BJ (cell line): Measurements from ENCODE around the gene TRIM69. TPM values are rescaled to one million over a fixed set of nuclear protein-coding genes. Genes with fewer than 3 reads are reported as not detected.

Experiments
- CTCF ChIA-PET: fragments of 350-600 bp; formaldehyde crosslinking; extraction: SDS; loops from one replicate; lab custom pipeline; 2021; ENCODE audit warnings: antibody characterized with exemption, inconsistent platforms; lab: Yijun Ruan, JAX
- POLR2A ChIA-PET: fragments of 300-600 bp; sonication (Branson Sonifier 250); formaldehyde crosslinking; extraction: SDS; loops from one replicate; lab custom pipeline; 2021; ENCODE audit warnings: antibody characterized with exemption; lab: Charles Lee
- DNase-seq: peaks from one replicate; pipeline ENCODE4 v3.0.0-alpha.2; 2011; ENCODE audit warnings: low read depth
- H3K27me3 ChIP-seq: 2 replicates; pipeline ENCODE4 v1.6.0; 2011; ENCODE audit warnings: low read length; ENCODE audit not compliant: control insufficient read depth, insufficient read depth
- H3K36me3 ChIP-seq: 2 replicates; pipeline ENCODE4 v1.5.1; 2011; ENCODE audit warnings: low read length; ENCODE audit not compliant: control insufficient read depth, insufficient read depth
- H3K4me3 ChIP-seq: 2 replicates; pipeline ENCODE4 v1.5.1; 2011; ENCODE audit warnings: low read depth, mild to moderate bottlenecking, control low read depth, low read length
- polyA plus RNA-seq: library from polyadenylated mRNA; depleted of rRNA; stranded (reverse); fragments of >200 nt; gene quantifications from 2 replicates; pipeline ENCODE4 v1.2.3, GENCODE V29; 2011
- TF ChIP-seq, protein P1 (sequence below): IDR thresholded peaks from 2 replicates; pipeline ENCODE4 v1.5.1; 2011; ENCODE audit warnings: low read depth, mild to moderate bottlenecking, control low read depth, inconsistent platforms, low read length, moderate library complexity; ENCODE audit not compliant: insufficient read depth

The TRIM69 gene
- polyA plus RNA-seq, 1 experiment: 10.8 TPM

DNA sequence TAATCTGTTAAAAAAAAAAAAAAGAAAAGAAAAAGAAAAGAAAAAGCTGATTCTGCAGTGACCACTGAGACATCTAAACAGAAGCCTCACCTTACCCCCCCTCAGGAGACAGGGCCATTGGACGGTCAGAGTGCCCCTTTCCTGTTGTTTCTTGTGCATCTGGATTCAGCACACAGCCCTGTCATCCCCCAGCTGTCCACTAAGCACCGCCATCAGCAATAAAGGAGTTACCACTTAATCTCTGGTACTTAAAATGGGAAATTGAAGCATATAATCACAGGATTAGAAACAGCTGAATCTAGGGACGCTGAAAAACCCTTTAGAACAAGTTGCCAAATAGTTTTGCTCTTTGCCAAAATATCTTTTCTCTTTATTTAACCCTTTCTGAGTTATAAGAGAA is 62.5 kb downstream of the TRIM69 start:
- no peak overlapping the region for H3K4me3 ChIP-seq
- H3K27me3 ChIP-seq: 0 out of 2 replicates have a peak, but pooled peaks cover 3% of the 10 kb centered on the region
- DNase-seq: no peak
- ChIA-PET CTCF (interaction anchor here (1.0 kb wide), 1 partner anchor 135 kb away, joined by 3 read pairs; the partner anchor contains the start of gene SPG11), POLR2A (no interaction called here)
- TF ChIP-seq, protein P1, sequence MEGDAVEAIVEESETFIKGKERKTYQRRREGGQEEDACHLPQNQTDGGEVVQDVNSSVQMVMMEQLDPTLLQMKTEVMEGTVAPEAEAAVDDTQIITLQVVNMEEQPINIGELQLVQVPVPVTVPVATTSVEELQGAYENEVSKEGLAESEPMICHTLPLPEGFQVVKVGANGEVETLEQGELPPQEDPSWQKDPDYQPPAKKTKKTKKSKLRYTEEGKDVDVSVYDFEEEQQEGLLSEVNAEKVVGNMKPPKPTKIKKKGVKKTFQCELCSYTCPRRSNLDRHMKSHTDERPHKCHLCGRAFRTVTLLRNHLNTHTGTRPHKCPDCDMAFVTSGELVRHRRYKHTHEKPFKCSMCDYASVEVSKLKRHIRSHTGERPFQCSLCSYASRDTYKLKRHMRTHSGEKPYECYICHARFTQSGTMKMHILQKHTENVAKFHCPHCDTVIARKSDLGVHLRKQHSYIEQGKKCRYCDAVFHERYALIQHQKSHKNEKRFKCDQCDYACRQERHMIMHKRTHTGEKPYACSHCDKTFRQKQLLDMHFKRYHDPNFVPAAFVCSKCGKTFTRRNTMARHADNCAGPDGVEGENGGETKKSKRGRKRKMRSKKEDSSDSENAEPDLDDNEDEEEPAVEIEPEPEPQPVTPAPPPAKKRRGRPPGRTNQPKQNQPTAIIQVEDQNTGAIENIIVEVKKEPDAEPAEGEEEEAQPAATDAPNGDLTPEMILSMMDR: no peak
- no peaks in the 10 kb centered on the region for H3K36me3 ChIP-seq

DNA sequence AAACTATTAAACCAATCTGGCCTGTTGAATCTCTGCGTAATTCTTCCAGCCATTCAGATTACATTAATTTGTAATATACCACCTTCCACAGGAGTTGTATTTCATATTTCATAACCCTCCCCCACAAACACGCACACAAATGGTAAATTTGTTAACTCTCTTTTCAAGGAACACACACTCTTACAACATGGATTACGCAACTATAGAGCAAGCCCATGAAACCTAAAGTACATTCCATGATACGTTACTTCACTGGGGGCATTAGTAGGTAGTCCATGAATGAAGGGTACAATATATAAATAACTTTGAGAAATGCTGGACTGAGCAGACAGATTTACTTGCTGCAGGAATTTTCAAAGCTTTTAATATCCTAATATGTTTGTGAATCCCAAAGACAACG is 65.0 kb downstream of the TRIM69 start:
- Histone ChIP-seq H3K36me3 (no peaks in the 10 kb centered on the region), H3K4me3 (no peak overlapping the region), H3K27me3 (peaks cover 3% of the 10 kb centered on the region; the same call in 1 of the 2 replicates)
- ChIA-PET POLR2A (no interaction called here), CTCF (no interaction called here)
- no peak for DNase-seq
- TF ChIP-seq, protein P1: no peak

DNA sequence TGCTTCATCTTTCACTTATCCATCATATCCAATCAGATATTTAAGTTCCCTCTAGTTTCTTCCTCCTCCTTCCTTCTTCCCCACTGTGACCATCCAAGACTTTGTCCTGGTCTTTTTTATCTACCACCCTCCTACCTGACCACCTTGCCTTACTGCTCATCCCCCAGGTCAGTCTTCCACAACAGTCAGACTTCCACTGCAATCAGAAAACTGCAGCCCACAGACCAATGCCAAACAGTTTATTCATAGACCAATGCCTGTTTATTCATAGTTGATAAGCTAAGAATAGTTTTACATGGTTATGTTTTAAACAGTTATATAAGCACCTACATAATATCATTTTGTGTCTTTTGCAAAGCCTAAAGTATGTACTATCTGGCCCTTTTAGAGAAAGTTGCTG is 65.5 kb downstream of the TRIM69 start:
- TF ChIP-seq, protein P1: no peak
- CTCF ChIA-PET: no interaction called here
- POLR2A ChIA-PET: no interaction called here
- Histone ChIP-seq H3K36me3 (no peaks in the 10 kb centered on the region), H3K4me3 (no peak overlapping the region), H3K27me3 (peaks cover 4% of the 10 kb centered on the region; the same call in 1 of the 2 replicates)
- no peak for DNase-seq

DNA sequence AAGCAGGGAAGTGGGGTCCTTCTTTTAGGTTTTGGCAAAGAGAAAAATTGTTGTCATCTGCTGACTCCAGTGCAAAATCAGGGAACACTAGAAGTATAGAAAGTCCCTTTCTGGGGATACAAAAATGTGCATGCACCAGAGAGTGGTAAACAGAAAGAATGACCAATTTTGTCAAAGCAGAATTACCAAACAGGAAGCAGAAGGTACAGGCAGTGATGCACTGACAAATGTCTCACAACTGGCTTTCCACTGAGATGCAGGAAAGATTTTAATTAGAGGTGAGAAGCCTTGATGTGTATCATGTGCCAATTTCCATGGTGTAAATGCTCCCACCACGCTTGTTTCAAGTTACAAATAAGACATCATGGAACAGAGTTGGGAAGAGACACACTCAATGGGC is 66.0 kb downstream of the TRIM69 start:
- Histone ChIP-seq H3K27me3 (peaks cover 4% of the 10 kb centered on the region; the same call in 1 of the 2 replicates), H3K4me3 (no peak overlapping the region), H3K36me3 (no peaks in the 10 kb centered on the region)
- CTCF ChIA-PET: no interaction called here
- POLR2A ChIA-PET: no interaction called here
- TF ChIP-seq, protein P1: no peak
- no peak for DNase-seq

DNA sequence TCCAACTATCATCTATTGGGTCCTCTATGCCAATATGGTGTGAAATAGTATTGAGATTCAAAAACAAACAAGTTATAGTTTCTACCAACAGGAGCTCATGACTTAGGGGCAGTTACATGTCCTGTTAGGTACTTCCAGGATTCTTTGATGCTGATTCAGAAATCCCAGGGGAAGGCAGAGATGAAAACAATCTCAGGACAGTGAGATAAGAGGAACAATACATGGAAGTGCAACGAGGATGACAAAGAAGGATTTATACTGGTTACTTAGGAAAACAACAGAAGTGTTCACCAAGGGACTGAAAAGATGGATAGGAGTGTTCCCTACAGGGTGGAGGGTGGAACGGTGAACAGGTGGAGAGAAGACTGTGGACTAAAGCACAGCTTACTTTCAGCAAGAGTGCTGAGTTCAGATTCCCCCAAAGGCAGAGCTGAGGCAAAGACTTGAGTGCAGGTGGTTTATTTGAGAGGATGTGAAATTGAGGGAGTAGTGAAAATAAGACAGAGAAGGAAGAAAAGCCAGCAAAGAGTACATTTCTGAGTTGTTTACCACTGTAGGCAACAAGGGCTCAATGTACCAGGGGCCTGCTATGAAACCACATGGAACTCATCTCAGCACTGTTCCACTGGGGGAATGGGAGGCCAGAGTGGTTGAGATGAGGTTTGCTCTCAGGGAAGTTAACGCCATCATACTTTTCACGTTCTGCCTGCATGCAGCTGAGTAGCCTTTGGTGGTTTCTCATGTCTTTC is 68.1 kb downstream of the TRIM69 start:
- POLR2A ChIA-PET: no interaction called here

More for the DNA sequence above, 68.1 kb downstream of the TRIM69 start:
- Histone ChIP-seq H3K27me3 (peaks cover 2% of the 10 kb centered on the region), H3K36me3 (no peaks in the 10 kb centered on the region), H3K4me3 (no peak overlapping the region)
- CTCF ChIA-PET: no interaction called here
- no peak for DNase-seq
- TF ChIP-seq, protein P1: no peak
